Stromal cell of bone marrow (primary cell): ENCODE measurements around the gene POU6F1.

ENCODE experiments used
- DNase-seq: peaks from one replicate; pipeline ENCODE4 v3.0.0-alpha.2; 2012; ENCODE audit warnings: low read depth

The POU6F1 gene

DNA sequence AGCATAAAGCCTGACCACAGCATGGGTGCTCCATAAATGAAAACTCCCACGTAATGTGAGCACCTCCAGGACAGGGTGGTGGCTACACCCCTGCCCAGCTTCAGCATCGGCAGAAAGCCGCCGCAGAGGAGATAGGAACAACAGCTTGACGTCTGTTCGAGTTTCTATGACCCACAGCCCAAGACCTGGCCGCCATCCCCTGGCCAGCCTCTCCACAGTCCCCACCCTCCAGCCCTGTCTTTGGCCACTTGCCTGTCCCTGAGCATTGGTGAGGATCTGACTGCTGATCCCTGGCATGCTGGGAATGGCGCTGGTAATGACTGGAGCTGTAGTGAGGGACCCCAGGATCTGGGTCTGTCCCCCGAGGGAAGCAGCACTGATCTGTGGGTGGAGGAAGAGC lies 21.3 kb downstream of the POU6F1 start:
- DNase-seq = no peak

DNA sequence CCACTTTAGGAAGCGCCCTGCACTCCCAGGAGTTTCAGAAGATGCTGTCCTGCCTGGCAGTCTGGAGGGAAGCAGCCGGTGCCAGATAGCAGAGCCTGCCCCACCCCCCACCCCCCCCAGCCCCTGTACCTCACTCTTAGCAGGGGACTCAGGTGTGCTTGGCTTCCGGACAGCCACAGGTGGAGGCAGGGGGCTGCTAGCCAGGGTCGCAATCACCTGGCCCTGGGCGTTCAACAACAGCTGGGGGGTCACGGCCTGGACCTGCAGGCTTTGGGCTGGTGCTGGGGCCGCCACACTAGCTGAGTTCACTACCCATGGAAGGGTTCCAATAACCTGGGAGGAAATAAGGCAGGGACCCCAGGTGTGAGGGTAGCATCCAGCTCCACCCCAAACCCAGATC lies 22.0 kb downstream of the POU6F1 start:
- DNase-seq = no peak

DNA sequence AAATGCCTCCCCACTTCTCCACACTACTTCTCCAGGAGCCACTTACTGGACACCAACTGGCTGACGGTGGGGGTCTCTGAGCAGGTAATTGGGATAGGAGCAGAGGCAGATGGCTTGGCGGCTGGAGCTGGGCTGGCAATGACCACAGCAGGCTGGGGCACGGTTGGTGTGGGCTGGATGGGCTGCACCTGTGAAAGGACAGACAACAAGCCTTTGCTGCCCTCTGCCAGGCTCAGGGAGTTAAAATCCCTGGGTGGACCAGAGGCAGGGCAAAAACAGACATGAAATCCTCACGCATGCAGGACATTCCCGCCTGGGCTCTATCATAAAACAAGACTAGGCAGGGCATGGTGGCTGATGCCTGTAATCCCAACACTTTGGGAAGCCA lies 25.6 kb downstream of the POU6F1 start:
- no peak for DNase-seq

DNA sequence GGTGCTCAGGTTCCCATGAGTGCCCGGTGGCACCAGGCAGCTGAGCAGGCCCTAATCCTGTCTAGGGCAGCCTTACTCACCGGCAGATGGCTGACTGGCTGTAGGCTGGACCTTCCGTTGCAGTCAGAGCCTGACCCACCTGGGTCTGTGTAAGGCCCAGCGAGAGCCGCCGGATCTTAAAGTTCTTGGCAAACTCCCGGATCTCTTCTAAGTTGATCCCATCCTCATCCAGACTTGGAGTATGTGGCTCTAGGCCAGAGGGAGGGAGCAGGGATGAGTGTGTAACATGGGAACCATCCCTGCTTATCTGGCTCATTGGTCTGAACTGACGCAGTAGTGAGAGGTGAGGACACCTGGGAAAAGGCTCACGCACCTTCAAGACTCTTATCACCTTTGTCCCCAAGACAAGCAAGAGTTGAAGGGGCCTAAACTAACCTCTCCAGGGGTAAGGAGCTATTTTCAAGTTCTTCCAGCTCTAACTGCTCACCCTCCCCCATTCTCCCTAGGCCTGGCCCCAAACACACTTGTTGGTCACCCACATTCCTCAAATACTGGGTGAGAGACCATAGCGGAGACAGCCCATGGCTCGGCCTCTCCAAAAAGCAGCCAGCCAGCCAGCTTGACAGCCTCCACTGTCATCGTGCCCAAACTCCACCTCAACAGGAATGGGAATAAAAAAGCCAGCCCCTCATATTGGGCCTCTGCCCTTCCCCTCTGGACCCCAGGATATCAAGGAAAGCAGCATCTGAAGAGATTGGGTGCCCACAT lies 26.2 kb downstream of the POU6F1 start:
- DNase-seq = no peak

DNA sequence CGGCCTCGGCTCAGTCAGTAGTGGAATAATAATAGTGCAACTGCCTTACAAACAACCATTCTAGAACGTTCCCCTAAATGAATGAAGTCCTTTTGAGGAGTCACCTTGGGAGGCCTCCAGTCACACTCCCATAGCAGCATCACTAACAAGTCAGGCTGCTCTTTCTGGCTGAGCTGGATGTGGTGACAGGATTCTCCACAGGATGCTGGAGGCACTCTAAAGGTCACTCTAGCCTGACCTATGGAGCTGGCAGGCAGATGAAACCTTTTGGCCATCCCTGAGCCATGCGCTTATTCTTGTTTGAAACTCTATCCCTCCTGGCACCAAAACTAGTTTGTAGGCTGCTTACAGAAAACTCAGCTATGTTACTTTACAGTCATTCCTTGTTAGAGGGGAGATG lies 27.0 kb downstream of the POU6F1 start:
- no peak for DNase-seq

DNA sequence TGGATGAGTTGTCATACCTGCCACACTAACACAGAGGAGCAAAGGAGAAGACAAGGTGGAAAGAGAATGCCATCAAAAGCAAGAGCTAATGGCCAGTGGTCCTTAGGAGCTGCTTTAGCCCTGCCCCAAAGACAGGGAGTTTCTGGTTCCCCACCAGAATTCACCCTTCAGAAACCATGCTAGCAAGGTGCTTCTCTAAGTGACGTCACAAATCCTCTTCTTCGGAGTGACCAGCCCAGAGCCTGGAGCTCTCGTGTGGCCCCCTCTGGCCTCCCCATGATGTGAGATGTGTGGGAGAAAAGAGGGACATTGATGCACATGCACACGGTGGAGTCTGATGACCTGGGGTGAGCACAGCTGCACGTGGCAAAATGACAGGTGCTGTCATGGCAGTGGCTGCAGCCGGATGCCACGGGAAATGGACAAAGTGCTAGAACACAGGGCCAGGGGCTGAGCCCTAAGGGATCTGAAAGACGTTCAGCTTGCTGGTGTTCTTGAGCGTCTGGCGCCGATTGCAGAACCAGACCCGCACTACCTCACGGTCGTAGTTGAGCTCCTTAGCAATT lies 28.0 kb downstream of the POU6F1 start:
- no peak for DNase-seq

DNA sequence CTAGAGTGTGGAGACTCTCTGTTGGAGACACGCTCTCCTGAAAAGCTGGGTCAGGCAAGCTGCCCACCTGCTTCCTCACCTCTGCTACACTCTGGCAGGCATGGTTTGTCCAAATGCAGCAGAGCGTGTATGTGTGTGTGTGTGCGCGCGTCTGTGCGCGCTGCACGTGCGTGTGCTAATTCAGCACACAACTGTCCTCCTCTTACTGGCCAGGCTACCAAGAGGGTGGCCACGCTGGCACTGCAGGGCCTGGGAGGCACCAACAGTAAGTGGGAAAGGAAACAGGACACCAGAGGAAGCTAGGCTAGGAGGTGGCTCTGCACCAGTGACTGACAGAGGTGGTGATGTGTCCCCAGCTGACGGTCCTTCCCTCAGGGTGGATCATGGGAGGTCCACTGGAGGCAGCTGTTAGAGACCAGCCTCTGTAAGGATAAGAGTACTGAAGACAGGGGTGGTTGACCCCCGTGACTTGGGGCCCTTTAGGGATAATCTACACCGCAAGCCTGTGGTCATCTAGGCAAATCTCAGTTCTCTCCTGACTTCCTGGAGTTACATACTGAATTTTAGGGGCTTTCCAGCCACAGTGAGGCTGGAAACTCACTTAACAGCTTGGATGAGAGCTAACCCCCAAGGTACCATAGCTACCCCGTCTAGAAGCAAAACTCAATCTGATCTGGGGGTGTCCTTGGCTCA lies 29.4 kb downstream of the POU6F1 start:
- DNase-seq = no peak

DNA sequence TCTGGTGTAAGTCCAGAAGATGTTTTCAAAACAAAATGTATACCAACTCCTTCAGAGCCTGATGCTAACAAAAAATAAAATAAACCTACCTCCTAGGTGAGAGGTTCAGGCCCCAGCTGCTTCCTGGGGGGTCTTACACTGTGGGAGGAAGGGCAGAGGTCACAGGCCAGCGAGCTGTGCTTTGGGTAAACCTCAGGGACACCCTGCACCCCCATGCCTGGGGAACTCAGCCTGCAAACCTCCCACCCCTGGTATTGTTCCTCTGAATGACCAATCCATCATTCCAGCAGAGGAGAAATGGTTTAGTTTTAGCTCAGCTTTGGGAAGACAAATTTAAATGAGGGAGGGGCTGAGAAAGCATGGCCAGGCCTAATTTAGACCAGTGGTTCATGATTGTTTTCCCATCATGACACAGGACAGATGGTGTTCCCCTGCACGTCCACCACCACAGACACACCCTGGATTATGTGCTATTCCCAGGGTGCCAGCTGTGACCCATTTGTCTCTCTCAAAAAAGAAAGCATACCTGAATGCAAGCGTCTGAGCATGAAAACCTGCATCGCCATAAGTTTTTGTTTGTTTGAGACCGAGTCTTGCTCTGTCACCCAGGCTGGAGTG lies 30.4 kb downstream of the POU6F1 start:
- no peak for DNase-seq

DNA sequence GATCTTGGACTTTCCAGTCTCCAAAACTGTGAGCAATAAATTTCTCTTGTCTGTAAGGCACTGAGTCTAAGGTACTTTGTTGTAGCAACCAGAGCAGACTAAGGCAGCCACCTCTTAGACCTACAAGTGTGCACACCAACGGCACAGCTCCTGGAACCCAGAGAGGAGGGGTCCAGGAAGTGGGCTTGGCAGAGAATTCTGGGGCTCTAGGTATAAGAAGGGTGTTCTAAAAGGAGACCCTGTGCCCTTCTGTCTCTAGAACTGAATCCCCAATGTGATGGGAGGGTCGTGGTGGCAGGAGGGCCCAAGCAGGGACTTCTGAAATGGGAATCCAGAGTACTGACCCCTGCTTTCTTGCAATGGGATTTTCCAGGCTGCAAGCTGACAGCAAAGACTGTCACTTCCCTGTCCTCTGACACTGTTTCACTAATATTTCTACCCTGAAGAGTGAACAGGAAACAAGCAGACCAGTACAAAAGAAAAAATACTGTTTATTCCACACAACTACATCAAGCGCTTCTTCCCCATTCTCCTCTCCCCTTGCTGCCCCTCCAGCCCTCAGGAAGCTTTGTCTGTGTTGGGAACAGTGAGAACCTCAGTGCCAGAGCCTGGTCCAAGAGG lies 31.3 kb downstream of the POU6F1 start:
- no peak for DNase-seq

DNA sequence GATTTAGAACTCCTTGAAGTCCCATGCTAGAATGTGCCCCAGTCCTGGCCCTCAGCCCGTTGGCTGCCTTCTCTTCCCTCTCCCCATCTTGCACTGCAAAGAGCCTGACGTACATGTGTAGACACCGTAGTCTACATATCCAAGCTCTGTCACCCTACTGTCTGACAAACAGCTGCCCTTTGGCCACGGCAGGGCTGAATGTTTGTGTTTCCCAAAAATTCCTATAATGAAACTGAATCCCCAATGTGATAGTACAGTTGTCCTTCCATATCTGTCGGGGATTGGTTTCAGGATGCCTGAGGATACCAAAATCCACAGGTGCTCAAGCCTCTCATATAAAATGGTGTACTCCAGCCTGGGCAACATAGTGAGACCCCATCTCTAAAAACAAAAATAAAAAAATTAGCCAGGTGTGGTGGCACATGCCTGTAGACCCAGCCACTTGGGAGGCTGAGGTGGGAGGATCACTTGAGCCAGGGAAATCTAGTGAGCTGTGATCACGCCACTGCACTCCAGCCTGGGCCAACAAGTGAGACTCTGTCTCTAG lies 32.6 kb downstream of the POU6F1 start:
- no peak for DNase-seq

DNA sequence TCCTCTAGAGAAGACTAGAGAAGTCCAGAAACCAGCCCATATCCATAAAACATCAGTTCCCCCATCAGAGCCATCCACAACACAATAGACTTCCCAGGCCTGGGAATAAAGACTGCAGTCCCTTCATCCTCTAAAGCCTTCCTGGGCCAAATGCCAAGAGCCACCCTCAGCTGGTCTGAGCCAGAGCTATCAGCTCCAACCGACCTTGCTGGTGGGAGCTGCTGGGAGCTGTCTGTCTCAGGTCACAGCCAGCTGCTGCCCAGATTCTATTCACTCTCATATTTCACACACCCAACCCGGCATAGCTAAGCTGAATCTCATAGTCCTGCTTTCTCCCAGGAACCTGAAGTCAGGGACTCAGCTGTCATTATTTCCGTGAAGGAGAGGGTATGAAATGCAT lies 34.0 kb downstream of the POU6F1 start:
- no peak for DNase-seq

DNA sequence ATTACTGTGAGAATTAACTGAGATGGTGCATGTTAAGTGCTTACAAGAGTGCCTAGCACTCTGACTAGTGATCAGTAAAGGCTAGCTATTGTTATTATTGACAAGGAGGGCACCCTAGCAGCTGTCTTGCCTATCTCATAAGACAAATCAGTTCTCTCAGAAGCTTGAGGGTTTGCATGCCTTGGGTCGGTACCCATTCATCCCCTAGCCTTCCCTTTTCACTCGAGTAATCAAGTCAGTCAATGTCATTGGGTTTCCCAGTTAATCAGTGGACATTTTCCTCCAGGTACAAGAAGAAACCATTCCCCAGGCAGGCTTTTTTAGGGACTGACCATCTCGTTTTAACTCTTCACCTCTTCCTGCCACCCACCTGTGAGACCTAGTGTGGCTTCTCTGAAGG lies 34.5 kb downstream of the POU6F1 start:
- no peak for DNase-seq

DNA sequence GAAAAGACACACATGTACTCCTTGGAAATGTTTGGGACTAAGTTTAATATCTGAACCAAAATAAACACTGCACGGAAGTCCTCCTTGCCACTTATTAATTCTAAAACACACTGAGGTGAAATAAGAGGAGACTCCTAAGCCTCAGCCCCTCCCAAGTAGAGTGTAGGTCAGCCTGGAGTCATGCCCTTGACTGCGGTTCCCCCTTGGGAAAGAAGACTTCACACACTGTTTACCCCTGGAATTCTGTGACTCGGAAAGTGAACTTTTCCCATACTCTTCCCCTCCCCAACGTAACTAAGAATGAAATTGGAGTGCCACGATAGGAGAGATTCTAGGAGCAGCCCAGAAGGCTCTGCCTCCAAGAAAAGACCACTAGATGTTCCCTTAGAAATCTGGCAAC lies 36.3 kb downstream of the POU6F1 start:
- DNase-seq = no peak

DNA sequence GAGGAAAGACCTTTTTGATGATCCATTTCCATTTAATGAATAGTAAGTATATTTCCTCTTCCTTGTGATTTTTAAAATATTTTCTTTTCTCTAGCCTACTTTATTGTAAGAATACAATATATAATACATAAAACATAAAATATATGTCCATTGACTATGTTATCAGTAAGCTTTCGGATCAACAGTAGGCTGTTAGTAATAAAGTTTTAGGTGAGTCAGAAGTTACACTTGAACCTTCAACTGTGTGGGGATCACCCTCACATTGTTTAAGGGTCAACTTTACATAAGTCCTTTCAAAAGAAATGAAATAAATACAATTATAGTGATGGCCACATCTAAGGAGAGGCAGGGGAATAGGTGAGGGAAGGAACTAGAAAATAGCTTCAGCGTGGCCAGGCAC lies 40.0 kb downstream of the POU6F1 start:
- DNase-seq = no peak

DNA sequence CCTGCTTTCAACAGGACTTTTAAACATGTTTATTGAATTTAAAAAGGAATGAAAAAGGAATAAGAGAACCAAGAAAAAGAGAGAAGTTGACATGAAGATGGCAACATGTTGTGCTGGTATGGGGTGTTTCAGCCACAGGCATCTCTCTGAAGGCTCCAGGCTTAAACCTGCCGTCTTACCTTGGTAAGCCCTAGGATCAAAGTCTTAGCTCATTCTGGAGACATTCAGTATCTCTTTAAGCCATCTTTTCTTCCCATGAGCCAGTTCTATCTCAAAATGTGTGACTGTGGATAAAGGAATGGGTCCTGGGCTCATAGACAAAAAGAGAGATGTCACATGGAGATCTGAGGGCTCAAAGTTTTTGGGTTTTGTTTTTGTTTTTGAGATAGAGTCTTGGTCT lies 43.4 kb downstream of the POU6F1 start:
- no peak for DNase-seq

DNA sequence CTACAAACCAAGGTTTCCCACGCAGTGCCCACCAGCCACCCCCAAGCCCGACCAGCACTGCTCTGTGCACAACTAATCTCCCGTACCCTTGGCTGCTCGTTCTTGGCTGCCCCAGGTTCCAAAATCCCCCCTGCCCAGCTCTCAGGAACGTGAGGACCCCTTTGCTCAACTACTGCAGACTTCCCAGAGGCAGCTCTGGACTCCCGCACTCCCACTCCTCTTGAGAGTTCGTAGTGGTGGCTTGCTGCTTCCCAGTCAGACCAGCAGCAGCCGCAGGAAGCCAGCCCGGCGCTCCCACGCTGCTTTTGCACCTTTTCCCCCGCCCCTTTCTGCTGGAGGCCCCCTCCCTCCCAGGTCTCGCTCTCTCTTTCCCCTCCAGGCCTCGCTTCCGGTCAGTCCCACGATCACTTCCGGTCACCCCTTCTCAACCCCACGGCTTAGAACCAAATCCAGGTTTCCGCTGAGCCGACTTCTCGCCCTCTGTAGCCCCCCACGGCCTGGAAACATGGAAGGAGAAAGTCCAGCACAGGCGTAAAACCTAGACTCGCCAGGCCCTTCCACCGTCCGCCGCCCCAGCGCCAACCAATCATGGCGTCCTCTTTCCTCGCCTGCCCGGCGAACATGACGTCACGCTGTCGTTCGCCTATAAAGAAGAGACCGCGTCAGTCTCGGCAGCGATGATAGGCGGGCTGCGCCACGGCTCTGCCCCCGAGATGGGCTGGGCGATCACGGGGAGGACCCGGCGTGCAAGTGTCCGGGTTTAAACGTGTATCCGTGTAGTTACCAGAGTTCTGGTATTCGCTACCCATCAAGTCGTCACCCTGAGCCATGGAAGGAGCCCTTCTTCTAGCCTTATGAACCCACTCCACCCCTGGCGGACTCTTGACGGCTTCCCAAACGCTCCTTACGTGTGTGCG lies 45.1 kb downstream of the POU6F1 start, which contains the start of gene TFCP2:
TFCP2 (minus strand) TSS at position 621 of the 917 bp plus-strand sequence. CDS start 713 bp downstream, outside the sequence.
- peak; percentile 96 for DNase-seq

DNA sequence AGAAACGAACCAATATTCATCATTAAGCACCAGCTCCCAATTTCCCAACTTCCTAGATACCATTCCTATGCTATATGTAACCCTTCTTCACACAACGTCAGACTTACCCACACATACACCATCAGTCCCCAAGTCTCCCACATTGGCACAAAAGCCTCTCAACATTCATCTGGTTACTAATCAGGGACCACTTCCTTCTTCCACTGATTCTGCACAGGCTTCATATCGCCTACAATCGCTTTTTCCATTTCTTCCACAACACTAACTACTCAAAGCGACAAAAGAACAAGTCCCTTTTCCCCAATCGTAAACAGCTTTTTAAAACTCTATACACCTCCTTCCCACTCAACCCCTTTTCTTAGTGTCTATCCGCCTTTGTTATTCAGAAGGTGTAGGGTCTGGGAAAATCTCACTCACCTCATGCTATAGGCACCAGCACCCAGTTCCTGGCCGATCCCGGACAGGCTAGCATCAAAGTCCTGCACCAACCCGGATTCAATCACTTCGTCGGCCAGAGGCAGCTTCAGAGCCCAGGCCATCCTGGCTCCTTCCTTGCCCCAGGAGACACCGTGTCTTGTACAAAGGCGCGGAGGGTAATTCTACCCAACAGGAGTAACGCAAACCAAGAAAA lies 45.9 kb downstream of the POU6F1 start:
- DNase-seq = no peak

DNA sequence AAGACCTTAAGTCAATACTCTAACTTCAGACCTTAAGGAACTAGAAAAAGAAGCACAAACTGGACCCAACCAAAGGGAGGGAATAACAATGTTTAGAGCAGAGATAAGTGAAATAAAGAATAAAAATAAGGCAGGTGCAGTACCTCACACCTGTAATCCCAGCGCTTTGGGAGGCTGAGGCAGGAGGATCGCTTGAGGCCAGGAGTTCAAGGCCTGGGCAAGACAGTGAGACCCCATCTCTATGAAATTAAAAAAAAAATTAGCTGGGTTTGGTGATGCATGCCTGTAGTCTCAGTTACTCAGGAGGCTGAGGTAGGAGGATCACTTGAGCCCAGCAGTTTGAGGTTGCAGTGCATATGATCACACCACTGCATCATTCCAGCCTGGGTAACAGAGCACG lies 54.1 kb downstream of the POU6F1 start:
- no peak for DNase-seq

DNA sequence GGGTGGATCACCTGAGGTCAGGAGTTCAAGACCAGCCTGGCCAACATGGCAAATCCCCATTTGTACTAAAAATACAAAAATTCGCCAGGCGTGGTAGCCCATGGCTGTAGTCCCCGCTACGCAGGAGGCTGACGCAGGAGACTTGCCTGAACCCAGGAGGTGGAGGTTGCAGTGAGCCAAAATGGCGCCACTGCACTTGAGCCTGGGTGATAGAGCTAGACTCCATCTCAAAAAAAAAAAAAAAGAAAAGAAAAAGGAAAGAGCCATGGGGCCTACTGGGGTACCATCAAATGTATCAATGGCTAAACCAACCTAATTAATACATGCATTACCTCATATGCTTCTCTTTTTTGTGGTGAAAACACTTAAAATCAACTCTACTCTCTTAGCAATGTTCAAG lies 55.6 kb downstream of the POU6F1 start:
- DNase-seq = no peak

DNA sequence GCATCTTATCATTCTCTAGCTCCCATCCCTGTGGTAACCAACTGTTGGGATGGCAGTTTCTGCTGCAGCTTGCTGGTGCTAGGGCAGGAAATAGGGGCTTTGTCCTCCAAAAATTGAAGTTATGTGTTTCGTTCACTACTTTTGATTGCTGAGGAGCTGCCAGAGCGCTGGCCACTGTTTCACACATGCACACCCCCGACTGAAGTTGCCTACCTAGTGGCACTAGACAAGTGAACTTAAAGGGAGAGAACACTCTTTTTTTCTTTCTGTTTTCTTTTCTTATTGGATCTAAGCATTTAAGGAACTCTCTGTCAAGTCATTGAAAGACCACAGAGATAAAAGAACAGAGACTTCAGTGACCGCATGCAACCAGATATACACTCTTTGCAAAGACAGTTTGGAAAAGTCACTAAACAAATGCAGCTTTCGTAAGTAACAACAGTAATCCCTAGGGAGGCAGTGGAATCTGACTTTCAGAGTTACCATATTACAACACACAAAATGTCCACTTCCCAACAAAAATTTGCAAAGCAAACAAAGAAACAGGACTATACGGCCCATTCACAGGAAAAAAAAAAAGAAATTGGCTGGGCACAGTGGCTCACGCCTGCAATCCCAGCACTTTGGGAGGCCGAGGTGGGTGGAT lies 56.9 kb downstream of the POU6F1 start:
- DNase-seq = peak; percentile 55
